ENCODE measurements around the gene KIF23. TPM values are rescaled to one million over a fixed set of nuclear protein-coding genes. Genes with fewer than 3 reads are reported as not detected.

KIF23 gene
- total RNA-seq, 1 experiment from 2014 or later, result 100 TPM

DNA sequence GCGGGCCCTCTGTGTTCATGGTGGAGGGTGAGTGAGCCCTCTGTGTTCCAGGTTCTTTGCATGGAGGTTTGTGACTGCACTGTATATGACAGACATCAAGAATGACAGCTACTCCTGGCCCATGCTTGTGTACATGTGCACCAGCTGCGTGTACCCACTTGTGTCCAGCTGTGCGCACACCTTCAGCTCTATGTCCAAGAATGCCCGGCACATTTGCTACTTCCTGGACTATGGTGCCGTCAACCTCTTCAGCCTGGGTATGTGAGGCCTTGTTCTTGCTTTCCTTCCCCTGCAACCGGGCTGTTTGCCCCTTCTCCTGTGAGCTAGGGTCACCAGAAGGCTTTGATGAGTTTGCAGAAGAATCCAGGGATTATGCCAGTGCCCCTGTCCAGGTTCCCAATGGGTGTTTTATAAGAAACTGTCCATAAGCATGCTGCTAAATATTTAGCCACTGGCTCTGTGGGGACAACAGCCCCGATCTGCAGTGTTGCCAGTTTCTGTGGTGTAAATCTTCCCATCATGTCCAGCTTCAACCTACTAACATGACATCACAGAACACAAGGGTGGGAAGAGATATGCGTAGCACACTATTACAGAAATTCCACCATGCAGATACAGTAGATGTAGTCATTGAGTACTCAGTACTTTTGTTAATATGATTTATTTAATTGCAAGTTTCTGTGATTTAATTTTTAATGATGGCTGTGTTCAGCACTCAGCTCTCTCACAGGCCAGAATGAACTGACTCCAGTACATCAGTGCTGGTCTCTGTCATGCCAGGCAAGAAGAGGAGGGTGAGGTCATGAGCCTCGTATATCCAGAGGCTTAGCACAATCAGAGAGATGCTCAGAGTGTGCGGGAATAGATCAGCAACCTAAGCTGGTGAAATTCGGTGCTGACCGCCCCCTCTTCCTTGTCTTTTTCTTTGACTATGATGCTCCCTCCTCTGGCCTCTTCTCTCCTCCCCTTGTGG is 29.2 kb upstream of the KIF23 start:
- Histone ChIP-seq H3K36me3 (ENCODE audit: low read depth) (no peaks in the 10 kb centered on the region), H4K20me1 (ENCODE audit: insufficient read depth) (no peaks in the 10 kb centered on the region), H2AFZ (no peak overlapping the region), H3K9me3 (ENCODE audit: insufficient read depth, low read depth) (no peaks in the 10 kb centered on the region), H3K4me2 (no peak overlapping the region), H3K4me1 (replicated peaks; ENCODE audit: insufficient read depth) (peaks cover 22% of the 10 kb centered on the region), H3K27me3 (ENCODE audit: insufficient read depth, low read depth) (no peaks in the 10 kb centered on the region), H3K27ac (no peak overlapping the region), H3K79me2 (ENCODE audit: low read depth) (no peaks in the 10 kb centered on the region), H3F3A (ENCODE audit: insufficient read depth, low read depth) (no peaks in the 10 kb centered on the region), H3K9me2 (ENCODE audit: insufficient read depth) (no peaks in the 10 kb centered on the region), H3K4me3 (no peak overlapping the region)
- intact Hi-C loops (cut with micrococcal nuclease; ENCODE audit: unreplicated experiment), result no loop called here
- DNase-seq, result no peak
- CTCF ChIA-PET, result no interaction called here
- BruUV-seq (replicated peaks), result no TSS peak
- POLR2A ChIA-PET (ENCODE audit: unreplicated experiment), result no interaction called here
- TF ChIP-seq, protein P1, sequence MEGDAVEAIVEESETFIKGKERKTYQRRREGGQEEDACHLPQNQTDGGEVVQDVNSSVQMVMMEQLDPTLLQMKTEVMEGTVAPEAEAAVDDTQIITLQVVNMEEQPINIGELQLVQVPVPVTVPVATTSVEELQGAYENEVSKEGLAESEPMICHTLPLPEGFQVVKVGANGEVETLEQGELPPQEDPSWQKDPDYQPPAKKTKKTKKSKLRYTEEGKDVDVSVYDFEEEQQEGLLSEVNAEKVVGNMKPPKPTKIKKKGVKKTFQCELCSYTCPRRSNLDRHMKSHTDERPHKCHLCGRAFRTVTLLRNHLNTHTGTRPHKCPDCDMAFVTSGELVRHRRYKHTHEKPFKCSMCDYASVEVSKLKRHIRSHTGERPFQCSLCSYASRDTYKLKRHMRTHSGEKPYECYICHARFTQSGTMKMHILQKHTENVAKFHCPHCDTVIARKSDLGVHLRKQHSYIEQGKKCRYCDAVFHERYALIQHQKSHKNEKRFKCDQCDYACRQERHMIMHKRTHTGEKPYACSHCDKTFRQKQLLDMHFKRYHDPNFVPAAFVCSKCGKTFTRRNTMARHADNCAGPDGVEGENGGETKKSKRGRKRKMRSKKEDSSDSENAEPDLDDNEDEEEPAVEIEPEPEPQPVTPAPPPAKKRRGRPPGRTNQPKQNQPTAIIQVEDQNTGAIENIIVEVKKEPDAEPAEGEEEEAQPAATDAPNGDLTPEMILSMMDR (conservative IDR thresholded peaks at IDR 0.05), result no peak
- no peak for TF ChIP-seq EZH2 (IDR thresholded peaks at IDR 0.05; ENCODE audit: low read depth)

DNA sequence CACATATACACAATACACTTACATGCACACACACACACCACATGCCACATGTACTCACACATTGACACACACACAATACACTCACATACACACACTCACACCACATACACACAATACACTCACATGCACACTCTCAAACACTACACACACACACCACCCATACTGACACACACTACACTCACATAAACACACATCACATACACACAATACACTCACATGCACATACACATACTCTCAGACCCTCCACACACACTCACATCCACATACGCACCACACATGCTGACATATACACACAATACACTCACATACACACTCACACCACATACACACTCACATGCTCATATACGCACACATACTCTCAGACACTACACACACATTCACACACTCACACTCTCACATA is 28.3 kb upstream of the KIF23 start:
- Histone ChIP-seq H3K36me3 (ENCODE audit: low read depth) (no peaks in the 10 kb centered on the region), H3K4me3 (no peak overlapping the region), H3K4me2 (no peak overlapping the region), H3K9me3 (ENCODE audit: insufficient read depth, low read depth) (no peaks in the 10 kb centered on the region), H3F3A (ENCODE audit: insufficient read depth, low read depth) (peaks cover 6% of the 10 kb centered on the region), H3K27me3 (ENCODE audit: insufficient read depth, low read depth) (no peaks in the 10 kb centered on the region), H4K20me1 (ENCODE audit: insufficient read depth) (no peaks in the 10 kb centered on the region), H3K27ac (no peak overlapping the region), H3K79me2 (ENCODE audit: low read depth) (no peaks in the 10 kb centered on the region), H2AFZ (no peak overlapping the region), H3K9me2 (ENCODE audit: insufficient read depth) (no peaks in the 10 kb centered on the region), H3K4me1 (replicated peaks; ENCODE audit: insufficient read depth) (peaks cover 31% of the 10 kb centered on the region)
- ChIA-PET POLR2A (ENCODE audit: unreplicated experiment) (no interaction called here), CTCF (no interaction called here)
- DNase-seq, result no peak
- no TSS peak for BruUV-seq (replicated peaks)
- intact Hi-C loops (cut with micrococcal nuclease; ENCODE audit: unreplicated experiment), result no loop called here
- no peak for TF ChIP-seq EZH2 (IDR thresholded peaks at IDR 0.05; ENCODE audit: low read depth)
- TF ChIP-seq, protein P1 (conservative IDR thresholded peaks at IDR 0.05), result no peak

DNA sequence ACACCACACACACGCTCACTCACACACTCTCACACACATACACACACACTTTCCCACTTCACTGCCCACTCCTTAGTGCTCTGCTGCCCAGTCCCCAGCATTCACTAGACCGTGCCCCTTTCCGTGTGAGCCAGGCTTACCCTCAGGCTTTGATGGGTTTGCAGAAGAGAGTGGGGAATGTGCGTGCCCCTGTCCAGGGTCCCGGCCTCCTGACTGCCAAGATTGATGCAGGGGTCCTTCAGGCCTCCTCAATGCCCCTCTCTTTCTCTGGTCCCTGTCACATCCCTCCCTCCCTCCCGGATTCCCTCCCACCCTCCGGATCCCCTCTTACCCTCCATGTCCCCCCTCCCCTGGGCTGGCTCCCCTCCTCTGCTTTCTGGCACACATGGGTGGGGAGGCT is 27.9 kb upstream of the KIF23 start:
- no peak overlapping the region for H3K4me2 ChIP-seq
- H2AFZ ChIP-seq, result no peak overlapping the region
- no peaks in the 10 kb centered on the region for H3K79me2 ChIP-seq (ENCODE audit: low read depth)
- H3K4me3 ChIP-seq, result no peak overlapping the region
- H3K27me3 ChIP-seq (ENCODE audit: insufficient read depth, low read depth), result no peaks in the 10 kb centered on the region
- H3K9me3 ChIP-seq (ENCODE audit: insufficient read depth, low read depth), result no peaks in the 10 kb centered on the region
- TF ChIP-seq, protein P1 (conservative IDR thresholded peaks at IDR 0.05), result no peak
- TF ChIP-seq EZH2 (IDR thresholded peaks at IDR 0.05; ENCODE audit: low read depth), result no peak
- no peaks in the 10 kb centered on the region for H3K36me3 ChIP-seq (ENCODE audit: low read depth)
- intact Hi-C loops (cut with micrococcal nuclease; ENCODE audit: unreplicated experiment), result no loop called here
- CTCF ChIA-PET, result no interaction called here
- H3F3A ChIP-seq (ENCODE audit: insufficient read depth, low read depth), result peaks cover 9% of the 10 kb centered on the region
- H4K20me1 ChIP-seq (ENCODE audit: insufficient read depth), result no peaks in the 10 kb centered on the region
- DNase-seq, result no peak
- no peak overlapping the region for H3K27ac ChIP-seq
- H3K4me1 ChIP-seq (replicated peaks; ENCODE audit: insufficient read depth), result peaks cover 35% of the 10 kb centered on the region
- no peaks in the 10 kb centered on the region for H3K9me2 ChIP-seq (ENCODE audit: insufficient read depth)
- POLR2A ChIA-PET (ENCODE audit: unreplicated experiment), result no interaction called here
- BruUV-seq (replicated peaks), result no TSS peak
